Activated T-helper 2 cell treated with anti-CD3 and anti-CD28 coated beads, Interferon-gamma antibody, Interleukin-2, Interleukin-4, amounts not matched to agents 10 μg/mL and 5 μg/mL and 100 μg/mL, durations not matched to agents 14 hours and 24 hours and 36 hours (primary cell): ENCODE data around the gene XYLT1. TPM values are rescaled to one million over a fixed set of nuclear protein-coding genes. Genes with fewer than 3 reads are reported as not detected.

ENCODE experiments used
- DNase-seq: peaks from one replicate; pipeline ENCODE4 v3.0.0; 2021; ENCODE audit warnings: low spot score
- H3K27ac Mint-ChIP-seq: one replicate; pipeline ENCODE4 v1.8.0; 2021; ENCODE audit warnings: mixed read lengths
- H3K27me3 Mint-ChIP-seq: one replicate; pipeline ENCODE4 v1.8.0; 2021; ENCODE audit warnings: low read depth, mixed read lengths
- H3K36me3 Mint-ChIP-seq: one replicate; pipeline ENCODE4 v1.8.0; 2021; ENCODE audit warnings: low read depth, mixed read lengths
- H3K4me1 Mint-ChIP-seq: one replicate; pipeline ENCODE4 v1.8.0; 2021; ENCODE audit warnings: low read depth, mixed read lengths
- H3K4me3 Mint-ChIP-seq: one replicate; pipeline ENCODE4 v1.8.0; 2021; ENCODE audit warnings: low read depth, mild to moderate bottlenecking, moderate library complexity, mixed read lengths
- H3K9me3 Mint-ChIP-seq: one replicate; pipeline ENCODE4 v1.8.0; 2021; ENCODE audit warnings: mixed read lengths
- intact Hi-C: fragments of 100-400 bp; cut with micrococcal nuclease; formaldehyde crosslinking; loops from one replicate; pipeline ENCODE4 v1.15.1; 2023
- total RNA-seq: library from RNA; stranded (reverse); gene quantifications from 2 replicates; pipeline ENCODE4 v1.2.3, GENCODE V29; 2022

XYLT1 gene
- total RNA-seq, 1 donor from 2014 or later, result 18.9 TPM

GRCh38 chr16:17431968-17432625 lies 38.7 kb downstream of the XYLT1 start:
- H3K4me1 Mint-ChIP-seq, result peaks cover 6% of the 10 kb centered on the region
- no peaks in the 10 kb centered on the region for H3K9me3 Mint-ChIP-seq
- no peak overlapping the region for H3K27ac Mint-ChIP-seq
- DNase-seq, result no peak
- H3K4me3 Mint-ChIP-seq, result no peak overlapping the region
- intact Hi-C loops, result no loop called here
- H3K27me3 Mint-ChIP-seq, result no peaks in the 10 kb centered on the region
- peaks cover 28% of the 10 kb centered on the region for H3K36me3 Mint-ChIP-seq

- intact Hi-C loops, result no loop called here
- Mint-ChIP-seq H3K4me3 (no peak overlapping the region), H3K27me3 (no peaks in the 10 kb centered on the region), H3K36me3 (peaks cover 26% of the 10 kb centered on the region), H3K4me1 (peaks cover 6% of the 10 kb centered on the region), H3K27ac (no peak overlapping the region), H3K9me3 (no peaks in the 10 kb centered on the region)
- DNase-seq, result no peak
These were observed 39.7 kb downstream of the XYLT1 start for GRCh38 chr16:17431012-17431411.

- no peak for DNase-seq
- H3K27me3 Mint-ChIP-seq, result no peaks in the 10 kb centered on the region
- H3K9me3 Mint-ChIP-seq, result no peaks in the 10 kb centered on the region
- H3K4me3 Mint-ChIP-seq, result no peak overlapping the region
- peaks cover 8% of the 10 kb centered on the region for H3K4me1 Mint-ChIP-seq
- intact Hi-C loops, result no loop called here
- peaks cover 41% of the 10 kb centered on the region for H3K36me3 Mint-ChIP-seq
- H3K27ac Mint-ChIP-seq, result peak overlapping the region; percentile 21
These were observed 44.3 kb downstream of the XYLT1 start for GRCh38 chr16:17426451-17426850.

- H3K4me3 Mint-ChIP-seq, result no peak overlapping the region
- peaks cover 41% of the 10 kb centered on the region for H3K36me3 Mint-ChIP-seq
- H3K27me3 Mint-ChIP-seq, result no peaks in the 10 kb centered on the region
- peaks cover 11% of the 10 kb centered on the region for H3K4me1 Mint-ChIP-seq
- no peak overlapping the region for H3K27ac Mint-ChIP-seq
- DNase-seq, result no peak
- intact Hi-C loops, result no loop called here
- no peaks in the 10 kb centered on the region for H3K9me3 Mint-ChIP-seq
These were observed 46.0 kb downstream of the XYLT1 start for GRCh38 chr16:17424771-17425170.

- H3K27ac Mint-ChIP-seq, result no peak overlapping the region
- no peak for DNase-seq
- H3K36me3 Mint-ChIP-seq, result peaks cover 31% of the 10 kb centered on the region
- H3K27me3 Mint-ChIP-seq, result no peaks in the 10 kb centered on the region
- intact Hi-C loops, result no loop called here
- H3K9me3 Mint-ChIP-seq, result no peaks in the 10 kb centered on the region
- H3K4me3 Mint-ChIP-seq, result no peak overlapping the region
- H3K4me1 Mint-ChIP-seq, result peaks cover 11% of the 10 kb centered on the region
These were observed 47.5 kb downstream of the XYLT1 start for GRCh38 chr16:17423221-17423620.

- peaks cover 25% of the 10 kb centered on the region for H3K4me1 Mint-ChIP-seq
- H3K27ac Mint-ChIP-seq, result no peak overlapping the region
- peaks cover 6% of the 10 kb centered on the region for H3K9me3 Mint-ChIP-seq
- H3K27me3 Mint-ChIP-seq, result no peaks in the 10 kb centered on the region
- no peak overlapping the region for H3K4me3 Mint-ChIP-seq
- intact Hi-C loops, result no loop called here
- peaks cover 29% of the 10 kb centered on the region for H3K36me3 Mint-ChIP-seq
- DNase-seq, result no peak
These were observed 49.9 kb downstream of the XYLT1 start for GRCh38 chr16:17420816-17421215.

- DNase-seq, result no peak
- no peaks in the 10 kb centered on the region for H3K27me3 Mint-ChIP-seq
- H3K4me3 Mint-ChIP-seq, result no peak overlapping the region
- peaks cover 25% of the 10 kb centered on the region for H3K36me3 Mint-ChIP-seq
- intact Hi-C loops, result no loop called here
- peaks cover 39% of the 10 kb centered on the region for H3K4me1 Mint-ChIP-seq
- H3K27ac Mint-ChIP-seq, result no peak overlapping the region
- H3K9me3 Mint-ChIP-seq, result peaks cover 6% of the 10 kb centered on the region
These were observed 51.5 kb downstream of the XYLT1 start for GRCh38 chr16:17419266-17419665.

GRCh38 chr16:17417740-17418139 lies 53.0 kb downstream of the XYLT1 start:
- peak overlapping the region; percentile 97 for H3K27ac Mint-ChIP-seq
- H3K36me3 Mint-ChIP-seq, result peaks cover 23% of the 10 kb centered on the region
- DNase-seq, result no peak
- H3K4me3 Mint-ChIP-seq, result no peak overlapping the region
- H3K27me3 Mint-ChIP-seq, result no peaks in the 10 kb centered on the region
- intact Hi-C loops, result loop anchor here (1.0 to 2.0 kb wide), 4 partner anchors 46 to 145 kb away; no protein-coding TSS in a partner anchor
- peaks cover 6% of the 10 kb centered on the region for H3K9me3 Mint-ChIP-seq
- H3K4me1 Mint-ChIP-seq, result peaks cover 41% of the 10 kb centered on the region

- Mint-ChIP-seq H3K4me3 (peak overlapping the region; percentile 66), H3K27ac (peak overlapping the region; percentile 97), H3K4me1 (peaks cover 41% of the 10 kb centered on the region), H3K36me3 (peaks cover 26% of the 10 kb centered on the region), H3K9me3 (peaks cover 6% of the 10 kb centered on the region), H3K27me3 (no peaks in the 10 kb centered on the region)
- intact Hi-C loops, result loop anchor here (1.0 to 2.0 kb wide), 4 partner anchors 47 to 144 kb away; no protein-coding TSS in a partner anchor
- DNase-seq, result peak; percentile 49
These were observed 54.1 kb downstream of the XYLT1 start for GRCh38 chr16:17416461-17417311.

GRCh38 chr16:17414916-17415315 lies 55.8 kb downstream of the XYLT1 start:
- peaks cover 6% of the 10 kb centered on the region for H3K9me3 Mint-ChIP-seq
- H3K36me3 Mint-ChIP-seq, result peaks cover 37% of the 10 kb centered on the region
- no peak for DNase-seq
- peaks cover 42% of the 10 kb centered on the region for H3K4me1 Mint-ChIP-seq
- peak overlapping the region; percentile 92 for H3K27ac Mint-ChIP-seq
- intact Hi-C loops, result no loop called here
- H3K27me3 Mint-ChIP-seq, result no peaks in the 10 kb centered on the region
- peak overlapping the region; percentile 47 for H3K4me3 Mint-ChIP-seq

GRCh38 chr16:17414421-17414820 lies 56.3 kb downstream of the XYLT1 start:
- Mint-ChIP-seq H3K27ac (peak overlapping the region; percentile 92), H3K27me3 (no peaks in the 10 kb centered on the region), H3K9me3 (peaks cover 6% of the 10 kb centered on the region), H3K4me3 (peak overlapping the region; percentile 47), H3K36me3 (peaks cover 38% of the 10 kb centered on the region), H3K4me1 (peaks cover 42% of the 10 kb centered on the region)
- DNase-seq, result no peak
- intact Hi-C loops, result no loop called here

GRCh38 chr16:17413508-17413907 lies 57.3 kb downstream of the XYLT1 start:
- Mint-ChIP-seq H3K27me3 (no peaks in the 10 kb centered on the region), H3K9me3 (peaks cover 6% of the 10 kb centered on the region), H3K36me3 (peaks cover 41% of the 10 kb centered on the region), H3K4me1 (peaks cover 42% of the 10 kb centered on the region), H3K4me3 (no peak overlapping the region), H3K27ac (peak overlapping the region; percentile 92)
- DNase-seq, result no peak
- intact Hi-C loops, result no loop called here

GRCh38 chr16:17412791-17413190 lies 58.0 kb downstream of the XYLT1 start:
- no peak for DNase-seq
- no peak overlapping the region for H3K27ac Mint-ChIP-seq
- H3K4me3 Mint-ChIP-seq, result no peak overlapping the region
- peaks cover 3% of the 10 kb centered on the region for H3K9me3 Mint-ChIP-seq
- peaks cover 40% of the 10 kb centered on the region for H3K4me1 Mint-ChIP-seq
- no peaks in the 10 kb centered on the region for H3K27me3 Mint-ChIP-seq
- H3K36me3 Mint-ChIP-seq, result peaks cover 40% of the 10 kb centered on the region
- intact Hi-C loops, result no loop called here
